Skeletal muscle tissue (tissue), 4 donors: Measurements from ENCODE around the gene KLHL29. TPM values are rescaled to one million over a fixed set of nuclear protein-coding genes. Genes with fewer than 3 reads are reported as not detected.
A peak's percentile ranks its signal among the peaks of the same experiment; 100 is the strongest.

Source experiments
- H3K27ac ChIP-seq: one replicate; pipeline ENCODE4 v1.7.0; 2013; ENCODE audit warnings: mild to moderate bottlenecking, low read depth, low read length, inconsistent platforms
- H3K27me3 ChIP-seq, 3 donors: one replicate each; pipeline ENCODE4 v1.7.0; 2013; ENCODE audit warnings: low read length in 3 of 3; ENCODE audit not compliant: control insufficient read depth in 3 of 3, insufficient read depth in 3 of 3
- H3K36me3 ChIP-seq, 3 donors: one replicate each; pipeline ENCODE4 v1.7.0; 2013; ENCODE audit warnings: low read length in 3 of 3; ENCODE audit not compliant: control insufficient read depth in 3 of 3, insufficient read depth in 3 of 3
- H3K4me1 ChIP-seq, 3 donors: one replicate each; pipeline ENCODE4 v1.7.0; 2013; ENCODE audit warnings: low read length in 3 of 3, mild to moderate bottlenecking in 3 of 3; ENCODE audit not compliant: control insufficient read depth in 3 of 3, insufficient read depth in 3 of 3
- H3K4me3 ChIP-seq, 3 donors: one replicate each; pipeline ENCODE4 v1.7.0; 2013; ENCODE audit warnings: low read length in 3 of 3
- H3K9ac ChIP-seq, 3 donors: one replicate each; pipeline ENCODE4 v1.7.0; 2013; ENCODE audit warnings: low read length in 3 of 3, mild to moderate bottlenecking in 3 of 3, moderate library complexity in 2 of 3, low read depth in 1 of 3
- H3K9me3 ChIP-seq, 3 donors: one replicate each; pipeline ENCODE4 v1.7.0; 2013; ENCODE audit warnings: low read length in 3 of 3; ENCODE audit not compliant: control insufficient read depth in 3 of 3
- total RNA-seq: library from RNA; depleted of rRNA; stranded (reverse); fragments of >200 nt; gene quantifications from one replicate; pipeline ENCODE4 v1.2.3, GENCODE V29; 2014
- donor health status: Osteomylitis.

The KLHL29 gene
- total RNA-seq, 1 donor from 2014 or later, result 3.7 TPM

DNA sequence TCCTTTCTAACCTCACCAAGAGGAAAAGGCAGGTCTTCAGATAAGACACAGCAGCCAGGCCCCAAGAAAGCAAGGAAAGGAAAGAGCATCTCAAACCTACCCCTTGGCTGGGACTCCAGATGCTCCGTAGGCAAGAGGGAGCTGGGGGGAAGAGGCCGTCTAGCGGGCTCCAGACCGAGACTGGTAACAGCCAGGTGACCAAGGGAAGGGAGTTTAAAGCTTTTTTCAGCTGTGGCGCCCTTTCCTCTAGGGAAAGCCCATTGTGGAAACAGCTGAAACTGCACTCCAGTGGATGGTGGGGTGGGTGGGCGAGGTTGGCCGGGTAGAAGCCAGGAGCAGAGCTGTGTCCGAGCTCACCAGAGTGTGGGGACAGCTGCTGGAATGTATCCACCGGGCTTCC is 180.4 kb downstream of the KLHL29 start:
- H3K9me3 ChIP-seq, result no peaks in the 10 kb centered on the region
- peak overlapping the region; percentile 87 for H3K27ac ChIP-seq

GRCh38 chr2:23565814-23566213 is 180.8 kb downstream of the KLHL29 start:
- Histone ChIP-seq H3K27ac (peak overlapping the region; percentile 87), H3K9me3 (no peaks in the 10 kb centered on the region), H3K4me3 (no peak overlapping the region), H3K4me1 (peaks cover 46 to 54% (median 51%) of the 10 kb centered on the region in 3 donors), H3K9ac (peak overlapping the region in 2 of 3 donors; percentile 40 to 43), H3K36me3 (peaks cover 0 to 8% (median 0%) of the 10 kb centered on the region in 3 donors), H3K27me3 (no peaks in the 10 kb centered on the region)

More for the DNA sequence above, 180.4 kb downstream of the KLHL29 start:
- Histone ChIP-seq H3K4me3 (no peak overlapping the region), H3K36me3 (peaks cover 0 to 8% (median 0%) of the 10 kb centered on the region in 3 donors), H3K9ac (peak overlapping the region in 1 of 3 donors; percentile 40), H3K4me1 (peaks cover 48 to 58% (median 55%) of the 10 kb centered on the region in 3 donors), H3K27me3 (no peaks in the 10 kb centered on the region)

DNA sequence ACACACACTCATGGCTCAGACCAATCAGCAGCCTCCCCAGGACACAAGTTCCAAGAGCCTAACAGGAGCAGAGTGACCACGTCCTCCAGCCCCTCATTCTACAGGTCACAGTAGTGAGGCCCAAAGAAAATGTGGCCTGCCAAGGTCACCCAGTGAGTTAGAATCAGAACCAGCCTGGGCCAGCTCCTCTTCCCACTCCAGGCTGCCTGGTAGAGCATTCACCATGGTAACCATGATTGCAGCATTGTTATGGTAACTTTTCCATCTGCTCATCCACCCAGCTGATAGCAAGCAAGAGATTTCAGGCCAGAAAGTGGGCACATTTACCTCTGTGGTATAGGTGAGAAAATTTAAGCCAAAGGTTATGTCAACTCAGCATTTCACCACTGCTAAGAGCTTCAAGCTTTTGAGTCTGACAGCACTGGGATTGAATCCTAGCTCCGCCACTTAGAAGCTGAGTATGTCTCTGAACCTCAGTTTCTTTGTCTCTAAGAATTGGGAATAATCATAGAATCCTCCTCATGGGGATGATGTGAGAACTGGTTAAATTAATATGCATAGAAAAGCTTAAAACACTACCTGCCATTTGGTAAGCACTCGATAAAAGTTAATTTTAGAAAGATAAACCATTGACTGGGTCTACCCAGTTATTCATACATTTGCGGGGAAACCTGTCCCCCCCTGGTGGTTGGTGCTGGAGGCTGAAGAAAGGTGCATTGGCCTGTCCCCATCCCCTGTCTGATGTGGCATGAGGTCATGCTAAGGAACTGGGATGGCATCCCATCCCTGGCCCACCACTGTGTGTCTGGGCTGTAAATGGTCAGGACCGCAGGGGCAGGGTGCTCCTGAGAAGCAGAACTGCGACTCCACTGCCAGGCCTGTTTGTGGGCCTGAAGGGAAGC is 181.5 kb downstream of the KLHL29 start:
- peak overlapping the region; percentile 87 for H3K27ac ChIP-seq
- no peaks in the 10 kb centered on the region for H3K9me3 ChIP-seq
- H3K4me1 ChIP-seq, result peaks cover 43 to 52% (median 45%) of the 10 kb centered on the region in 3 donors

GRCh38 chr2:23567161-23567756 is 182.3 kb downstream of the KLHL29 start:
- H3K9me3 ChIP-seq, result no peaks in the 10 kb centered on the region
- no peaks in the 10 kb centered on the region for H3K27me3 ChIP-seq
- no peak overlapping the region for H3K27ac ChIP-seq

More for the DNA sequence above, 181.5 kb downstream of the KLHL29 start:
- Histone ChIP-seq H3K4me3 (no peak overlapping the region), H3K27me3 (no peaks in the 10 kb centered on the region), H3K36me3 (peaks cover 0 to 8% (median 0%) of the 10 kb centered on the region in 3 donors), H3K9ac (peak overlapping the region in 1 of 3 donors; percentile 43)

DNA sequence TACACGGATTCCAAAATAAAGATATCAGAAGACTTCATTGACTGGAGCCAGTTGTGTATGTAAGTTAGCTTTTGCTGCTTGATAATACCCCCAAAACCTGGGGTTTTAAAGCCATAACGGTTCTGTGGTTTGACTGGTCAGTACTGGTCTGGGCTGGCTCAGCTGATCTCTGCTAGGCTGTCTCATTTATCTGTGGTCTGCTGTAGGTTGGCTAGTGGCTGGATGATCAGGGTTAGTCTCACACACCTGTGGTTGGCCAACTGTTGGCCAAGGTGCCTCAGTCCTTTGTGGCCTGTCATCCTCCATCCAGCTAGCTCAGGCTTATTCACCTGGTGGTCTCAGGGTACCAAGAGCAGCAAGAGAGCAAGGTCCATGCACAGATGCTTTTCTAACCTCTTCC is 183.2 kb downstream of the KLHL29 start:
- H3K9me3 ChIP-seq, result no peaks in the 10 kb centered on the region
- H3K9ac ChIP-seq, result no peak overlapping the region
- no peak overlapping the region for H3K27ac ChIP-seq
- peaks cover 38 to 45% (median 42%) of the 10 kb centered on the region in 3 donors for H3K4me1 ChIP-seq
- H3K4me3 ChIP-seq, result no peak overlapping the region
- no peaks in the 10 kb centered on the region for H3K27me3 ChIP-seq
- no peaks in the 10 kb centered on the region for H3K36me3 ChIP-seq

More at GRCh38 chr2:23567161-23567756, 182.3 kb downstream of the KLHL29 start:
- H3K4me3 ChIP-seq, result no peak overlapping the region
- peaks cover 0 to 6% (median 0%) of the 10 kb centered on the region in 3 donors for H3K36me3 ChIP-seq
- no peak overlapping the region for H3K9ac ChIP-seq
- H3K4me1 ChIP-seq, result peaks cover 43 to 50% (median 45%) of the 10 kb centered on the region in 3 donors

GRCh38 chr2:23568626-23569190 is 183.7 kb downstream of the KLHL29 start:
- peaks cover 34 to 40% (median 37%) of the 10 kb centered on the region in 3 donors for H3K4me1 ChIP-seq
- no peaks in the 10 kb centered on the region for H3K36me3 ChIP-seq
- H3K9me3 ChIP-seq, result no peaks in the 10 kb centered on the region
- no peak overlapping the region for H3K4me3 ChIP-seq
- no peaks in the 10 kb centered on the region for H3K27me3 ChIP-seq
- H3K27ac ChIP-seq, result no peak overlapping the region
- H3K9ac ChIP-seq, result no peak overlapping the region

DNA sequence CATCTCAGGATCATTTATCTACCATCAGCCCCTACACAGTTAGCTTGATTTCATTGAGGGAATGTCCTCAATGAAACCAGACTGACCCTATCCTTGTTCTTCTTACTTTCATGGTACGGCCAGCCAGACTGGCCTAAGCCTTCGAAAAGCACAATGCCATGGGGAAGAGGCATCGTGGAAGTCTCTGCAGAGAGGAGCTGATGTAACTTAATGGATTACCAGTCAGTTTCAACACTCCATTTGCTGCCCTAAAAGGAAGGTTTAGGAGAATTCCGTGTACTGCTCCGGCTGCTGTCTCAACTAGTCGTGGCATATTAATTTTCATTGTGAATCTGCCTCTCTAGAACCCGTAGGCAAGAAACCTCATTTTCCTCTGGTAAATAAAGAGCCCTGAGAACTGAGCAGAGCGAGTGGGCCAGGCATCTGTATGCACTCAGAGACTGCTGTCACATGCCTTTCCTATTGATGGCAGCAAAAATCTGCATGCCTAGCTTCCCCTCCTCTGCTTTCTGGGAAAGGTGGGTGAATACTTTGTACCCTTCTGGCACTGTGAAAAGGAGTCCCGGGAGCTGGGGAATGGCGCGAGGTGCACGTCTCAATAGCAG is 184.9 kb downstream of the KLHL29 start:
- Histone ChIP-seq H3K4me3 (no peak overlapping the region), H3K4me1 (peaks cover 23 to 28% (median 26%) of the 10 kb centered on the region in 3 donors), H3K9me3 (no peaks in the 10 kb centered on the region), H3K27me3 (no peaks in the 10 kb centered on the region), H3K27ac (no peak overlapping the region), H3K9ac (no peak overlapping the region), H3K36me3 (no peaks in the 10 kb centered on the region)

DNA sequence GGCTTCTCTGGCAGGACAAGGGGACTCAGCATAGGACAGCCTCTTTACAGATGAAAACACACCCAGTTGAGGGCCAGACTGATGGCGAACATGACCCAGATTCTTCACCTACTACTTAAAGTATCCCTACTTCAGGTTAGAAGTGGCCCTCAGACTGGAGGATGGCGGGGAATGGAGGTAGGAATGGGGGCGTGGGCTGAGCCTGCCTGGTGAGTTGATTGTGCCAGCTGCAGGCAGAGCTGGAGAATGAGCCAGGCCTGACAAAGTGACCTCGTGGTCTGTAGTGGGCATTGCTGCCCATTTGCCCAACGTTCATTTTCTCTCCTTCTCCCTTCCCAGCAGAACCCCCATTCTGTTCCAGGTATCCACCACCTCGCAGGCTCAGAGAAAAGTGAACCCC is 186.1 kb downstream of the KLHL29 start:
- no peak overlapping the region for H3K27ac ChIP-seq
- no peak overlapping the region for H3K9ac ChIP-seq
- peaks cover 11 to 16% (median 14%) of the 10 kb centered on the region in 3 donors for H3K4me1 ChIP-seq
- no peaks in the 10 kb centered on the region for H3K9me3 ChIP-seq
- no peaks in the 10 kb centered on the region for H3K27me3 ChIP-seq
- no peaks in the 10 kb centered on the region for H3K36me3 ChIP-seq
- H3K4me3 ChIP-seq, result no peak overlapping the region

DNA sequence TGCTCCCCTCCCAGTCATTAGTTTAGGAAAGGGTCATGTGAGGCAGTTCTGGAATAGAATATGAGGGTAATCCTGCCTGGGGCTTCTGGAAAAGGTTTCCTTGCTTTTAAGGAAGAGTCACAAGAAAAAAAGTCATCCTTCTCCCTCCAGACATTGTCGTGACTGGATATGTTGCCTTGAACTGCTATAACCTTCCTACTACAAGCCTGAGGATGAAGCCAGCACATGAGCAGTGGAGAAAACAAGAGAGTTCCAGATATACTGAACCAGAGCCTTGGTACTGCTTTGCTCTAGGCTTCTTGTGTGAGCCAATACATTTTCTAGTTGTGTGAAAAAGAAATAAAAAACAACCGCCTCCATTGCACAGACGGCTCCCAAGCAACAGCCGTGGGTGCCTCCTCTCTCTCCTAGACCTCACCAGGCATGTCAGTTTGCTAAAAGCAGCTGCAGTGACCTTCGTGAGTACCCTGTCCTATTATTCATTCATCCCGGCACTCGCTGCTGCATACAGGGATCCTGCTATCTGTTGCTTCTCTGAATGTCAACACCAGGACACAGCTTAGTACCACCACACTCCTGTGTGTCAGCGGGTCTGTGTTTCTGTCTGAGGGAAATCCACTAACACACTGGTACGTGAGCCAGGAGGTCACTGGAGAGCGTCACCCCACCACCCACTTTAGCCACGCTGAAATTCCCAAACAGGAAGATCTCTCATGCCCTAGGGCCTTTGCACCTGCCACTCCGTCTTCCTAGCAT is 186.7 kb downstream of the KLHL29 start:
- H3K9ac ChIP-seq, result peak overlapping the region in 1 of 3 donors; percentile 8
- no peaks in the 10 kb centered on the region for H3K36me3 ChIP-seq
- H3K9me3 ChIP-seq, result no peaks in the 10 kb centered on the region
- peaks cover 8 to 12% (median 9%) of the 10 kb centered on the region in 3 donors for H3K4me1 ChIP-seq
- H3K27ac ChIP-seq, result no peak overlapping the region
- no peak overlapping the region for H3K4me3 ChIP-seq
- H3K27me3 ChIP-seq, result no peaks in the 10 kb centered on the region
